Measurements from ENCODE around the gene CCL3. TPM values are rescaled to one million over a fixed set of nuclear protein-coding genes. Genes with fewer than 3 reads are reported as not detected.
"Not testable (repeated sequence)": the region's sequence is repeated elsewhere in the genome, so short reads cannot be mapped to it uniquely, and the experiment has no call there.

Gene CCL3
- total RNA-seq, 1 donor: 1,287 TPM

GRCh38 chr17:36083691-36084090, 6.3 kb downstream of the CCL3 start:
- not testable (repeated sequence) for H3K4me3 ChIP-seq (ENCODE audit: low read length); H3K9me3 ChIP-seq (ENCODE audit: low read depth, low read length); H3K27me3 ChIP-seq (ENCODE audit: insufficient read depth, low read length)
- H3K4me1 ChIP-seq (ENCODE audit: insufficient read depth, low read length): peaks cover 55% of the 10 kb centered on the region

GRCh38 chr17:36082482-36083120, 7.3 kb downstream of the CCL3 start:
- H3K27me3 ChIP-seq (ENCODE audit: insufficient read depth, low read length); H3K4me3 ChIP-seq (ENCODE audit: low read length); H3K9me3 ChIP-seq (ENCODE audit: low read depth, low read length): not testable (repeated sequence)
- H3K4me1 ChIP-seq (ENCODE audit: insufficient read depth, low read length): peaks cover 53% of the 10 kb centered on the region

DNA sequence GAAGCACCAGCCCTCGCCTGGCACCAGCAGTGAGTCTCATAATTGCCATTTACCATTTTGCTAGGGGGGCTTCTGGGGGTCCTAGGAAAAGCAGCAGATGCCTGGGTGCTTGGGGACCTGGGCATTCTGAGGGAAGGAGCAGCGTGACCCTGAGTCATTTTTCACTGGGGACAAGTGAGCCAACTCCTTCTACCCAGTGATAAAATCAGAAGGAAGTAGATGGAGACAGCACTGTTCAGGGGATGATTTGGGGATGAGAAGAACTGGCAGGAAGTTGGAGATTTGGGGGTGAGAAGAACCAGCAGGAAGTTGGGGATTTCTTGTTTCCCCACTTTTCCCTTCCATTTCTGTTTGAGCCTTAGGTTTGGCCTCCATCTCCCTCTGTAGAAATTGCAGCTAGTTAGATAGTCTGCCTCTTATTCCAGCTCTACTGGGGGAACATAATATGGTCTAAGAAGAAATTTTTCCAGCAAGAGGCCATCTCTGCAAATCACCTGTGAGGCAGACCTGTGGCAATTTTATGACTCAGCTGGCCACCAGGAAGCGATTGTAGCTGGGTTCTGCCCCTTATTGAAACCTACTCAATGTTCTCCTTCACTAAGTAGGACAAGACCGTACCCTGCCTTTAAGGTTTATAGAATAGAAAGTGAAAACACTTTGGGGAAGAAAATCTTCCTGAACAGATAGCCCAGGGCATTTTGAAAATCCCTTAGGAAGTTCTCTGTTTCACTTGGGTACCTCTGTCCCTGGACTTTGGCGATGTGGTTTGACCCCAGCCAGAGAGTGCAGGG, 8.1 kb downstream of the CCL3 start:
- H3K4me3 ChIP-seq (ENCODE audit: low read length); H3K9me3 ChIP-seq (ENCODE audit: low read depth, low read length); H3K27me3 ChIP-seq (ENCODE audit: insufficient read depth, low read length): not testable (repeated sequence)
- H3K4me1 ChIP-seq (ENCODE audit: insufficient read depth, low read length): peaks cover 53% of the 10 kb centered on the region

- H3K4me3 ChIP-seq (ENCODE audit: low read length): no peak overlapping the region
- H3K4me1 ChIP-seq (ENCODE audit: insufficient read depth, low read length): peaks cover 21% of the 10 kb centered on the region
- H3K27me3 ChIP-seq (ENCODE audit: insufficient read depth, low read length): no peaks in the 10 kb centered on the region
- H3K9me3 ChIP-seq (ENCODE audit: low read depth, low read length): no peaks in the 10 kb centered on the region
Measured at GRCh38 chr17:36074365-36074764, 15.6 kb downstream of the CCL3 start.

GRCh38 chr17:36072431-36073121, 17.4 kb downstream of the CCL3 start:
- Histone ChIP-seq H3K4me1 (ENCODE audit: insufficient read depth, low read length) (peaks cover 29% of the 10 kb centered on the region), H3K4me3 (ENCODE audit: low read length) (no peak overlapping the region), H3K9me3 (ENCODE audit: low read depth, low read length) (no peaks in the 10 kb centered on the region), H3K27me3 (ENCODE audit: insufficient read depth, low read length) (no peaks in the 10 kb centered on the region)

DNA sequence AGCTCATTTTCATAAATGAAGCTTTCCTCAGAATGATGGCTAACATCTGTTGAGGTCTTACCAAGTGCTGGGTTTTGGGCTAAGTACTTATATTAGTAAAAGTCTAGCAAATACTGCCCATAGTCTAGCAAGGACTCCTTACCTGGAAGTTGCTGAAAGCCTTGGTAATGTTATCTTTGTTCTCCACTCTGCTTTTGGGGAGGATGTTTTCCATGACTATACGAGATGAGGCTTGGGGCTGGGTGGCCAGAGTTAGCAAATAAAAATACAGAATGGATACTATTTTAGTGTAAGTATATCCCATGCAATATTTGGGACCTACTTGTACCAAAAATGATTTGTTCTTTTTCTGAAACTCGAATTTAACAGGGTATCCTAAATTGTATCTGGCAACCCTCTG, 18.2 kb downstream of the CCL3 start:
- H3K9me3 ChIP-seq (ENCODE audit: low read depth, low read length): no peaks in the 10 kb centered on the region
- no peak overlapping the region for H3K4me3 ChIP-seq (ENCODE audit: low read length)
- no peaks in the 10 kb centered on the region for H3K27me3 ChIP-seq (ENCODE audit: insufficient read depth, low read length)
- H3K4me1 ChIP-seq (ENCODE audit: insufficient read depth, low read length): peaks cover 35% of the 10 kb centered on the region

DNA sequence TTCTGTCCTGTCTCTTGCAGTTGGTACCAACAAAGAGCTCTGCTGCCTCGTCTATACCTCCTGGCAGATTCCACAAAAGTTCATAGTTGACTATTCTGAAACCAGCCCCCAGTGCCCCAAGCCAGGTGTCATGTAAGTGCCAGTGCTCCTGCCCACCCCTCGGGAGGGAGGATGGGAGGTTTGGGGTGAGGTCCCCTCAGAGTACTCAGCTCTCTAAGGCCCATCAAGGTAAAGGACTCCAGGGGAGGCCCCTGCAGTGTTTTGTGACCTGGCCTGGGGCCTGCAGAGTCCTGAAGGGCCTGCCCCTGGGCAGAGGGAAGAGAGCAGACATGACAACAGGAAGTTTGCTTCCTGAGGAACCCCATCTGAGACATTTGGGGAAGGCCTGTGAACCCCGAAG, 19.5 kb downstream of the CCL3 start:
- Histone ChIP-seq H3K9me3 (ENCODE audit: low read depth, low read length) (no peaks in the 10 kb centered on the region), H3K4me1 (ENCODE audit: insufficient read depth, low read length) (peaks cover 41% of the 10 kb centered on the region), H3K27me3 (ENCODE audit: insufficient read depth, low read length) (no peaks in the 10 kb centered on the region), H3K4me3 (ENCODE audit: low read length) (no peak overlapping the region)

DNA sequence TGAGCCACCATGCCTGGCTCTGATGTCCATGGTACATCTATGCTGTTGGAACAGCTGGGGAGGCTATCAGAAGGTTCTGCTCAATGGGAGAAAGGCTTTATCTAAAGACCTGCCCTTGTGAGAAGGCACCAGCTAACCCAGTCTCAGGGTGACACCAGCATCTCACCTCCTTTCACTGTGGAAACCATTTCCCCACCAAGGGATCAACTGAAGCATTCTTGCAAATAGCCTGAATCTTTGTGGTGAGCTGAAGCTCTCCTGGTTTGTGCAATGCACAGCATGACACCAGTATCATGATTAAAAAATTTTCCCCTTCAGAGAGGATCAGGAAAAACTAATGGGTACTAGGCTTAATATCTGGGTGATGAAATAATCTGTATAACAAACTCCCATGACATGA, 20.8 kb downstream of the CCL3 start:
- Histone ChIP-seq H3K4me1 (ENCODE audit: insufficient read depth, low read length) (peaks cover 41% of the 10 kb centered on the region), H3K27me3 (ENCODE audit: insufficient read depth, low read length) (no peaks in the 10 kb centered on the region), H3K9me3 (ENCODE audit: low read depth, low read length) (no peaks in the 10 kb centered on the region), H3K4me3 (ENCODE audit: low read length) (no peak overlapping the region)

- Histone ChIP-seq H3K27me3 (ENCODE audit: insufficient read depth, low read length) (no peaks in the 10 kb centered on the region), H3K9me3 (ENCODE audit: low read depth, low read length) (no peaks in the 10 kb centered on the region), H3K4me1 (ENCODE audit: insufficient read depth, low read length) (peaks cover 41% of the 10 kb centered on the region), H3K4me3 (ENCODE audit: low read length) (no peak overlapping the region)
Measured at GRCh38 chr17:36068524-36068923, 21.4 kb downstream of the CCL3 start.

- no peaks in the 10 kb centered on the region for H3K9me3 ChIP-seq (ENCODE audit: low read depth, low read length)
- peaks cover 33% of the 10 kb centered on the region for H3K4me1 ChIP-seq (ENCODE audit: insufficient read depth, low read length)
- no peaks in the 10 kb centered on the region for H3K27me3 ChIP-seq (ENCODE audit: insufficient read depth, low read length)
- H3K4me3 ChIP-seq (ENCODE audit: low read length): no peak overlapping the region
Measured at GRCh38 chr17:36066365-36066985, 23.5 kb downstream of the CCL3 start.

DNA sequence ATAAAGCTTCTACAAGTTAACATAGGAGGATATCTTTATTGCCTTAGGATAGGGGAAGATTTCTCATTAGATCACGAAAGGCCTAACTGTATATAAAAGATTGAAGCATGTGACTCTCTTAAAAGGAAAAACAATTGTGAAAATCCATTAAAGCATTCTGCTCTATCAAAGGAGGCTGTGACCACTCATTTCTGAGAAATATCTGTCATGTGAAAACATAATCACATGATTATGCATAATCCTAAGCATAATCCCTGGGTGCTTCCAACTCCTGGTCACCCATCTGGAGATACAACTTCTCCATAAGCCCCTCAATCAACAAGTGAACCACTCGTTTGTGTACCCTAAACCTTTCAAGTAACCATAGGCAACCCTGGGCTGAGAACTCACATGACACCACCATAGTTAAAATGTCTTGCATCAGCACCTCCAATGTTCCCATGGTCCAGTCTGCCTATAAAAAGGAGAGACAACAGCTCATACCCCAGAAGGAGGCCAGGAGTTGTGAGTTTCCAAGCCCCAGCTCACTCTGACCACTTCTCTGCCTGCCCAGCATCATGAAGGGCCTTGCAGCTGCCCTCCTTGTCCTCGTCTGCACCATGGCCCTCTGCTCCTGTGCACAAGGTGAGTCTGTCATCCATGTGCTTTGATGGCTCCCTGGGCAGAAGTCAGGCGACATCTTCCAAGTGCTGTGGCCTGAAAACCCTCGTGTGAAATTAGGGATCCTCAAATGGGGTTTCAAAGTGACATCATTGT, 26.0 kb downstream of the CCL3 start, which contains the start of gene CCL18:
CCL18 (plus strand) TSS at position 487 of the 756 bp plus-strand sequence; CDS start at position 558, 71 bp downstream.
- Histone ChIP-seq H3K4me3 (ENCODE audit: low read length) (no peak within 1 kb of the TSS), H3K9me3 (ENCODE audit: low read depth, low read length) (no peaks in the 10 kb centered on the region), H3K4me1 (ENCODE audit: insufficient read depth, low read length) (peaks cover 18% of the 10 kb centered on the region), H3K27me3 (ENCODE audit: insufficient read depth, low read length) (no peaks in the 10 kb centered on the region)

- H3K4me3 ChIP-seq (ENCODE audit: low read length): no peak overlapping the region
- no peaks in the 10 kb centered on the region for H3K27me3 ChIP-seq (ENCODE audit: insufficient read depth, low read length)
- H3K9me3 ChIP-seq (ENCODE audit: low read depth, low read length): no peaks in the 10 kb centered on the region
- H3K4me1 ChIP-seq (ENCODE audit: insufficient read depth, low read length): peaks cover 3% of the 10 kb centered on the region
Measured at GRCh38 chr17:36060816-36061215, 29.1 kb downstream of the CCL3 start.

- Histone ChIP-seq H3K4me1 (ENCODE audit: insufficient read depth, low read length) (no peaks in the 10 kb centered on the region), H3K27me3 (ENCODE audit: insufficient read depth, low read length) (no peaks in the 10 kb centered on the region), H3K9me3 (ENCODE audit: low read depth, low read length) (no peaks in the 10 kb centered on the region), H3K4me3 (ENCODE audit: low read length) (no peak overlapping the region)
Measured at GRCh38 chr17:36059406-36059805, 30.5 kb downstream of the CCL3 start.

DNA sequence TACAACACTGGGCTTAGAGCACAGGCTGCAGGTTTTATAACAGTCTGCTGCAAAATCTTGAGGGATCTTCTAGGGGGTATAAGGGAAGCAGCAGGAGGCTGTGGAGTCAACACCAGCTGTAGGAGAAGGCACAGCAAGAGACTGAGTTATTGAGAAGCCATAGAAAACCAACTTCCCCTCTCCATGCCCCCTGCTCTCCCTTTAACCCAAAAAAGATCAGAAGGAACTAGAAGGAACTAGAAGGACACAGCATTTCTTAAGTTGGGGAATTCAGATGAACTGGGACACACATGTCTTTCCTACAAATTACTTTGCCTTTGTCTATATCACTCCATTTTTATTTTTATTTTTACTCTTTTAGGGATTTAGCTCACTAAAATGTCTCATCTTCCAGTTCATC, 32.0 kb downstream of the CCL3 start:
- Histone ChIP-seq H3K27me3 (ENCODE audit: insufficient read depth, low read length) (no peaks in the 10 kb centered on the region), H3K9me3 (ENCODE audit: low read depth, low read length) (no peaks in the 10 kb centered on the region), H3K4me3 (ENCODE audit: low read length) (no peak overlapping the region), H3K4me1 (ENCODE audit: insufficient read depth, low read length) (no peaks in the 10 kb centered on the region)

All from mononuclear cell (primary cell).